Kasumi-1 (cell line): Measurements from ENCODE around the gene SNX27.
"Not testable (repeated sequence)": the region's sequence is repeated elsewhere in the genome, so short reads cannot be mapped to it uniquely, and the experiment has no call there.

Experiments
- DNase-seq, 2 experiments: peaks; one replicate each; lab custom pipeline; 2025; lab: John Stamatoyannopoulos, UW

SNX27 gene

DNA sequence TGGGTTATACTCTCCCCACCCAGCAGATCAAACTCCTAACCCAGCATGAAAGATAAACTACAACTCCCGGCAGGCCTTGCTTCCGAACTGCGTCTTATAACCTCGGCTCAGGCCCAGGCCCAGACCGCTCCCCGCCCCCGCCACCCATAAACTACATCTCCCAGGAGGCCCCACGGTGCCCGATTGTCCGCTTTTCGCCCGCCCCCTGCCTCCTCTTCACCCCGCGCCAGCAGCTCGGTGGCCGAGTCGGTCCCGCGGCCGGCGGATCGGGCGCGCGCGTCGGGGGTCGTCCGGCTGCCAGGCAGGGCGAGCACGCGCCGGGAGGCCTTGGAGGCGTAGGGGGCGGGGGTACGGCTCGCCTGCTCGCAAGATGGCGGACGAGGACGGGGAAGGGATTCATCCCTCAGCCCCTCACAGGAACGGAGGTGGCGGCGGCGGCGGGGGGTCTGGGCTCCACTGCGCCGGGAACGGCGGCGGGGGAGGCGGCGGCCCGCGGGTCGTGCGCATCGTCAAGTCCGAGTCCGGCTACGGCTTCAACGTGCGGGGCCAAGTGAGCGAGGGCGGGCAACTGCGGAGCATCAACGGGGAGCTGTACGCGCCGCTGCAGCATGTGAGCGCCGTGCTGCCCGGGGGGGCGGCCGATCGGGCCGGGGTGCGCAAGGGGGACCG is at the start of gene SNX27:
Gene SNX27 (plus strand): TSS at position 219 of the 669 bp plus-strand sequence. CDS start 152 bp downstream, at position 371.
- peak; percentile 90 to 95 for DNase-seq

- no peak for DNase-seq
These were observed 49.2 kb upstream of the SNX27 start for GRCh38 chr1:151562661-151563060.

GRCh38 chr1:151563376-151563775 is 48.5 kb upstream of the SNX27 start:
- no peak for DNase-seq

DNA sequence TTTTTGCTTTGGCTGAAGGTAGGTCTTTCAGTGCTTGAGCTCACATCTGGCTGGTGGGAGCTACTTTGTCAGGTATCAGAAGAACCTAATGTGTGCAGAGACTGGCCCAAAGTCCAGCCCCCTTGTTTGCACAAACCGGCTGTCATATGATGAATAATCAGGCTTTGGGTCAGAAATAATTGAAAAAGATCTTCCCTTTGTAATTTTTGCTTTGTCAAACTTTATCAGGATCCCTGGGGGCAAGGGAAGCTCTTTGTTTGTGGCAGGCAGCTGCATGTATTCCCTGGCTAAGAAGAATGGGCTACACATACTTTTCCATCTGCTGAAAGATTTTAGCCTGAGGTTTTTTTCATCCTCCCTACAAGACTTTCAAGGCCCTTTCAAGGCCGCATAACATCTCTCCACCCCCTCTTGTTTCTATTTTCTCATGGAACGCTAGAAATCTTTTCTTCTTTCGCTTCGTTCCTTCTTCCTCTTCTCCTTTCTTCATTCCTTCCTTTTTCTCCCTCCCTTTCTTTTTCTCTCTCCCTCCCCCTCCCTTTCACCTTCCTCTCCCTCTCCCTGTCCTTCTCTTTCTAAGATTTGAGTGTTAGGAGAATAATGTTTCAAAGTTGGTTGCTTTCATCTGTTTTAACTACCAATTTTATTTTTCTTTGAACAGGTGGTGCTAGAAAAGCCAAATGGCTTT is 46.2 kb upstream of the SNX27 start:
- DNase-seq = no peak

DNA sequence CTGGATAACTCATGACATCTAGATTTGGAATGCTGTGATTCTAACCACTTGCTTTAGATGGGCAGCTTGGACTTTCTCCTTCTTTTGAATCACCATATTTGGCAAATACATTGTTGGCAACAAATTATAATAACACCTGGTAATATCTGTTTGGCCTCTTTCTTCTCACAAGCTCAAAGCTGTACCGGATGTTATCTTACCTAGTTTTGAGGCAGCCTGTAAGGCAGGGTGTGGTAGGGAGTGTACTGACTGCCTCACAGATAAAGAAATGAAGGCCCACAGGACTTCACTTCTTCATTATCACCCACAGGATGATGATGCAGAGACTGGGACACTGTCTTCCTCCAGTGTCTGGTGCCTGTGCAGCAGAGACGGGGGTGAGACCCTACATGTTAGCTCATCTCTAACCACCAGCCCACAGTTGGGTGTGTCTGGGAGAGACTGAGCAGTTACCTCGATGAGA is 43.2 kb upstream of the SNX27 start:
- DNase-seq = no peak

DNA sequence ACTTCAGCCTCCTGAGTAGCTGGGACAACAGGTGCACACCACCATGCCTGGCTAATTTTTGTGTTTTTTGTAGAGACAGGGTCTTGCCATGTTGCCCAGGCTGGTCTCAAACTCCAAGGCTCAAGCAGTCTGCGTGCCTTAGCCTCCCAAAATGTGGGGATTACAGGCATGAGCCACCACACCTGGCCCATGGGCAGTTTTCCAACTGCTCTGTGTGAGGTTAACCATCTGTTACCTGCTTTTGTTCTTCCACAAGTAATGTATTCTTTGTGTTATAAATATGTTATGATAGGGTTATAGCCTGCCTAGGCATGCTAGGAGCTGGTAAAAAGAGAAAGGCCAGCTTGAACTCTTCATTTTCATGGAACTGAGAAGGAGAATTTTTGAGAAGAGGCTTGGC is 41.0 kb upstream of the SNX27 start:
- DNase-seq = no peak

- no peak for DNase-seq
These were observed 37.0 kb upstream of the SNX27 start for GRCh38 chr1:151574575-151575529.

DNA sequence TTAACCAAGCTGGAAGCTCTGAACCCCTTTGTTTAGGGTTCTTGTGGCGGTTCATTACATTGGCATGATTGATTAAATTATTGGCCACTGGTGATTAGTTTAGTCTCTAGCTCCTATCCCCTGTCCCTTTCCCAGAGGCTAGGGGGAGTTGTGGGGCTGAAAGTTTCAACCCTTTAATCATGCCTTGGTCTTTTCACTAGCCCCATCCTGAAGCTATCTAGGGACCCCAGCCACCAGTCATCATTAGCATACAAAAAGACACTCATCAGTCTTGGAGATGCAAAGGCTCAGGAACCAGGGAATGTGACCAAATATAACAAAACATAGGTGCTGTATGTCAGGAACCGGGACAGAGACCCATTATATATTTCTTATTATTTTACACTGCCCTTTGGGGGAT is 34.7 kb upstream of the SNX27 start:
- DNase-seq = no peak

DNA sequence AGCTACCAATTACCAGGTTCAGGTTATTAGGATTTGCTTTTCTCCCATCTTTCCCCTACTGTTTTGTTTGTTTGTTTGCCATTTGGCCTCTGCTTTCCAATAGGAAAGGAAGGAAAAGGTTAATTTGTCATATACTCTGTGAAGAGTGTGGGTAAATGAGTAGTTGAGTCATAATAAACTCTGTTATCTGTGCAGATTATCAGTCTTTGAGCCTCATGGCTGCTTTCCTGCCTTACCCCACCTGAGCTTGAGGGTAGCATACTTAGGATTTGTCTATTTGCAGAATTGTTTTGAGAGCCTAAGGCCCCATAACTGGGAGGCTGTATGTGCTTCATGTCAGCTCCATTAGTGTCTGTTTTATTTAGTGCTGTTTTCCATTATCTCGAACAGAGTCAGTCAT is 32.9 kb upstream of the SNX27 start:
- no peak for DNase-seq

- DNase-seq = no peak
These were observed 32.2 kb upstream of the SNX27 start for GRCh38 chr1:151579436-151580225.

- no peak for DNase-seq
These were observed 30.4 kb upstream of the SNX27 start for GRCh38 chr1:151581451-151581850.

DNA sequence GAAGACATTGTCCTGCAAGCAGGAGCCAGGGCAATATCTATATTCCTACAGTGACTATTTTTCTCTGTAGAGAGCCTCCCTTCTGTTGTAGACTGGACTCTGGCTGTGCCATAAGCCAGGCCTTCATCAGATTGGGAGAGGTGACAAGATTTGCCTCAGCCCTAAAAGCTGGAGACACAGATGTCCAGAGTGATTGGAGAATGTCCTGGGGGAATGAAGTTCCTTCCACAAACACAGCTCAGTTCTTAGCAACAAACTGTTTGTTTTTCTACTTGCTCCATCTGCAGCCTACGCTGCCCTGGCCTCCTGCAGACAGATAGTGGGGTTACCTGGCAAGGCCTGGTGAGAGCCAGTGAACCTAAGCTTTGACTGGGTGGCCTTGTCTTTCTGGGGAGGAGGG is 29.9 kb upstream of the SNX27 start:
- no peak for DNase-seq

GRCh38 chr1:151583796-151584195 is 28.1 kb upstream of the SNX27 start:
- no peak for DNase-seq

GRCh38 chr1:151584278-151584677 is 27.6 kb upstream of the SNX27 start:
- no peak for DNase-seq

DNA sequence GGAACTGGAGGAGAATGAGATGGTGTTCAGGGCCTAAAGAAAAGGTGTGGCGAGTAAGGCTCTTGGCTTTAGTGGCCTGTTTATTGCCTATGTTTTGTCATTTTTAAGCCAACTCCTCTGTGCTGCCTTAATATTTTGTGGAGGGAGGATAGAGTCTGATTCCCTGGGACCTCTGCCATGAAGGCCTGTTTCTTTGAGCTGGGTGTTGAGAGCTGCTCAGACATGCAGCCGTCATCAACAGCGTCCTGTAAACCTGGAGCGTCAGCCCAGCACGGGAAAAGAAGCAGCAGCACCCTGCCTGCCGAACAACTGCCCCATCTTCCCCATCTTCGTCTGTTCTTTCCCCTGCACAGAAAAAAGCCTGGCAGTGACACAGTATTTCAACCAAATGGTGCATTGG is 27.1 kb upstream of the SNX27 start:
- no peak for DNase-seq

GRCh38 chr1:151585622-151586021 is 26.2 kb upstream of the SNX27 start:
- peak; percentile 8 to 24 for DNase-seq

GRCh38 chr1:151590961-151591360 is 20.9 kb upstream of the SNX27 start:
- DNase-seq = no peak

DNA sequence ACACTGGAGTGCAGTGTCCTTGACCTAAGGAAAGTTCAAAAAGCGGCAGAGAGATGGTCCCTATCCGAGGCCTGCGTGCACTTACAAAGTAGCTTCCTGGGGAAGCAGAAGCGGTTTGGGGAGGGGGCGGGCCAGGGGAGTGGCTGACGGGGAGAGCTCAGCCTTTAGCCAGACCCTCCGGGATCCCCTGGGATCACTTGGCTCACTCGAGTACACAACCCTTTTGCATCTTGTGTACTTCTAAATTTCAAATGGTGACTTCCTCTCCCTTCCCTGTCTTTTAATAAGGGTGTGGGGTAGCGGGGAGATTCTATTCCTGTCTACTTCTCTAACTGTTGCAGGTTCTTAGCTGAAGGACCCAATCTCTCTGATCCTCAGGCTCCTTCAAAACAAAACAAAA is 18.1 kb upstream of the SNX27 start:
- DNase-seq = no peak

- peak; percentile 15 to 25 for DNase-seq
These were observed 17.7 kb upstream of the SNX27 start for GRCh38 chr1:151594143-151594625.

GRCh38 chr1:151596166-151596953 is 15.5 kb upstream of the SNX27 start:
- no peak for DNase-seq

- not testable (repeated sequence) for DNase-seq
These were observed 9.3 kb upstream of the SNX27 start for GRCh38 chr1:151602550-151602949.
